ENCODE measurements around the gene HSD17B1. TPM values are rescaled to one million over a fixed set of nuclear protein-coding genes. Genes with fewer than 3 reads are reported as not detected.
A peak's percentile ranks its signal among the peaks of the same experiment; 100 is the strongest.

The HSD17B1 gene
- total RNA-seq, 4 donors from 2014 or later = 2.3 to 6.6 (median 4.6) TPM

DNA sequence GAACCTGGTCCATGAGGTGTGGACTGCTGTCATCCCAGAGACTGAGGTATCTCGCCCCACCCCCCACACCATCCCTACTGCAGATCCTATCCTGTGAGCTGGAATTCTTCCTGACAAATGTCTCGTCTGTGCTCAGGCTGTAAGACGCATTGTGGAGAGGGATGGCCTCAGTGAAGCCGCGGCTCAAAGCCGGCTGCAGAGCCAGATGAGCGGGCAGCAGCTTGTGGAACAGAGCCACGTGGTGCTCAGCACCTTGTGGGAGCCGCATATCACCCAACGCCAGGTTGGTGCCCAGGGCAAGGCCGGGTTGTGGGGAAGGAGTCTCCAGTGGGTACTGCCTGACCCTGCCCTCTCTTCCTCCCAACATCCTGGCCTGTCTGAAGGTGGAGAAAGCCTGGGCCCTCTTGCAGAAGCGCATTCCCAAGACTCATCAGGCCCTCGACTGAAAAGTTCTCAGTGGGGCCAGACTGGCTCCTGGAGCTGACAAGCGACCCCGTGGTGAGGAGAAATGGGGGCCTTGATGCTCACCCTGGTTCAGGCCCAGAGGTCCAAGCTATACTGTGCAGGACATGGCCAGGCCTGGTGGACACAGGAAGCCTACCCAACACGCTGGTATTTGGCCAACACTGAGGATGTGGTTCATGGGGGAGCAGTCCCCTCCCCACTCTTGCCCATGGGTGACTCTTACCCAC is 12.9 kb downstream of the HSD17B1 start:
- TF ChIP-seq CTCF (IDR thresholded peaks at IDR 0.05) (no peak), POLR2A (IDR thresholded peaks at IDR 0.05) (no peak)
- intact Hi-C loops (cut with DNase I; ENCODE audit: low total_unique reads) = no loop called here
- H3K4me3 ChIP-seq (ENCODE audit: low read depth, poor library complexity, severe bottlenecking) = no peak overlapping the region
- DNase-seq (ENCODE audit: low spot score in 2 of 2) = no peak
- 92% methylated on average over 15 to 16 of the region's 16 CpGs for WGBS, 2 donors

GRCh38 chr17:42566215-42566882 is 13.6 kb downstream of the HSD17B1 start:
- DNase-seq (ENCODE audit: low spot score in 2 of 2) = no peak
- intact Hi-C loops (cut with DNase I; ENCODE audit: low total_unique reads) = no loop called here
- H3K4me3 ChIP-seq (ENCODE audit: low read depth, poor library complexity, severe bottlenecking) = no peak overlapping the region
- 32 to 36% methylated on average over 18 to 21 of the region's 28 CpGs for WGBS, 2 donors
- no peak for TF ChIP-seq CTCF (IDR thresholded peaks at IDR 0.05)
- TF ChIP-seq POLR2A (IDR thresholded peaks at IDR 0.05) = no peak

DNA sequence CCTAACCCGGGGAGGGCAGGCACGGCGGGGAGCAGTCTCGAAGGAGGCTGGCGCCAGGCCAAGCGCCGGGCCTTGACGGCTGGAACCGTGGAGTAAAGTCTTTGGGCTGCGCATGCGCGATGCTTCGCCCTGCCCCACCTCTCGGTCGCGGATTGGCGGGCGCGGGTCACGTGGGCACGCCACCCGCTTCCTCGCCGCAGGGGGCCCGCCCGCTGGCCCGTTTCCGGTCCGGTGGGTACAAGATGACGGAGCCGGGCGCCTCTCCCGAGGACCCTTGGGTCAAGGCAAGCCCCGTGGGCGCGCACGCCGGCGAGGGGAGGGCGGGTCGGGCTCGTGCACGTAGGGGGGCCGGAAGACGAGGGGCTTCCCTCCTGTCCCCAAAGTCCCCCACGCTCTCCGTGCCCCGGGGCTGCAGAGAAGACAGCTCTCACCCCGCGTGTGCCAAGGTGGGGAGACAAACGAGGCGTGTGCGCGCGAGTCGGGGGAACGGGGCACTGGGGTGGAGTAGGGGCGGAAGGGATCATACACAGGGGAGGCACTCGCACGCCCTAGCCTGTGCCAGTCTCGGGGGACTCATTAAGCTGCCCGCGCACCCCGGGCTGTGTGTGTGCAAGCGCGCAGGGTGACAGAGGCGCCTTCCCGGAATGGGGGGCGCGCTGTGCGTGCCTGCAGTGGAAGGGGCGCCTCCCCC is 14.3 kb downstream of the HSD17B1 start, which contains the start of gene MLX:
Gene MLX (plus strand): TSS at position 218 of the 691 bp plus-strand sequence. CDS start 25 bp downstream, at position 243.
- peak; percentile 92 to 99 for DNase-seq (ENCODE audit: low spot score in 2 of 2)

GRCh38 chr17:42568341-42569111 is 15.8 kb downstream of the HSD17B1 start:
- no peak overlapping the region for H3K4me3 ChIP-seq (ENCODE audit: low read depth, poor library complexity, severe bottlenecking)
- intact Hi-C loops (cut with DNase I; ENCODE audit: low total_unique reads) = no loop called here
- 87 to 88% methylated on average over 14 of the region's 14 CpGs for WGBS, 2 donors
- no peak for TF ChIP-seq POLR2A (IDR thresholded peaks at IDR 0.05)
- TF ChIP-seq CTCF (IDR thresholded peaks at IDR 0.05) = no peak
- DNase-seq (ENCODE audit: low spot score in 2 of 2) = no peak

More for the DNA sequence above, 14.3 kb downstream of the HSD17B1 start, which contains the start of gene MLX:
- intact Hi-C loops (cut with DNase I; ENCODE audit: low total_unique reads) = no loop called here
- WGBS, 2 donors = 0% methylated on average over 30 to 39 of the region's 72 CpGs
- TF ChIP-seq CTCF (IDR thresholded peaks at IDR 0.05) (no peak), POLR2A (IDR thresholded peaks at IDR 0.05) (no peak)
- peak within 1 kb of the TSS; percentile 88 for H3K4me3 ChIP-seq (ENCODE audit: low read depth, poor library complexity, severe bottlenecking)

- WGBS, 2 donors = 77 to 85% methylated on average over 12 of the region's 12 CpGs
- intact Hi-C loops (cut with DNase I; ENCODE audit: low total_unique reads) = loop anchor here (10.0 kb wide), 1 partner anchor 113 kb away; the partner anchor contains the start of genes CCR10 and CNTNAP1
- no peak for DNase-seq (ENCODE audit: low spot score in 2 of 2)
- no peak overlapping the region for H3K4me3 ChIP-seq (ENCODE audit: low read depth, poor library complexity, severe bottlenecking)
- TF ChIP-seq CTCF (IDR thresholded peaks at IDR 0.05) (no peak), POLR2A (IDR thresholded peaks at IDR 0.05) (no peak)
Measured at GRCh38 chr17:42571435-42572225, 18.9 kb downstream of the HSD17B1 start.
